GM18870 (cell line): Measurements from ENCODE around the gene CDYL.

ENCODE experiments used
- ATAC-seq: cut with Tn5 transposase; IDR thresholded peaks from one replicate; pipeline ENCODE4 v1.9.1; 2021; ENCODE audit warnings: moderate library complexity; ENCODE audit not compliant: unreplicated experiment

The CDYL gene

DNA sequence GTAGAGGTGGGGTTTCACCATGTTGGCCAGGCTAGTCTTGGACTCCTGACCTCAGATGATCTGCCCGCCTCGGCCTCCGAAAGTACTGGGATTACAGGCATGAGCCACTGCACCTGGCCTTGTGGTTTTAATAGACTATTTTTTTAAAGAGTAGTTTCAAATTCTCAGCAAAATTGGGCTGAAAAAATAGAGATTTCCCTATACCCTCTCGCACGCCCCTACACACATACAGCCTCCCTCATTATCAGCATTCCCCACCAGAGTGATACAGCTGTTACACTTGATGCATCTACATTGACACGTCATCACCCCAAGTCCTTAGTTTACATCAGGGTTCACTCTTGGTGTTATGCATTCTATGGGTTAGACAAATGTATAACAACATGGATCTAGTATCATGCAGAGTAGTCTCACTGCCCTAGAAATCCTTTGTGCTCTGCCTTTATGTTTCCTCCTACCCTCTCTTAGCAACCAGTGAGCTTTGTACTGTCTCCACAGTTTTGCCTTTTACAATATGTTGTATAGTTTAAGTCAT is 103.6 kb downstream of the CDYL start:
- ATAC-seq: peak; percentile 76

DNA sequence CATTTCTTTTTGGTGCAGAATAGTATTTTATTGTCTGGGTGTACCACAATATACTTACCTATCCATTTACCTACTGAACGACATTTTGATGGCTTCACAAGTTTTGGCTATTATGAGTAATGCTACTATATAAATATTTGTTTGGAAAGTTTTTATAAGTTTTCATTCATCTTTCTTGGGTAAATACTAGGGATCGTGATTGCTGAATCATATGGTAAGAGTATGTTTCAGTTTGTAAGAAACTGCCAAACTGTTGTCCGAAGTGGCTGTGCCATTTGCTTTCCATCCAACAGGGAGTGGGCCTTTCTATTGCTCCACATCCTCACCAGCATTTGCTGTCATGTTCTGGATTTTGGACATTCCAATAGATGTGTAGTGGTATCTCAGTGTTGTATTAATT is 104.2 kb downstream of the CDYL start:
- ATAC-seq: no peak

DNA sequence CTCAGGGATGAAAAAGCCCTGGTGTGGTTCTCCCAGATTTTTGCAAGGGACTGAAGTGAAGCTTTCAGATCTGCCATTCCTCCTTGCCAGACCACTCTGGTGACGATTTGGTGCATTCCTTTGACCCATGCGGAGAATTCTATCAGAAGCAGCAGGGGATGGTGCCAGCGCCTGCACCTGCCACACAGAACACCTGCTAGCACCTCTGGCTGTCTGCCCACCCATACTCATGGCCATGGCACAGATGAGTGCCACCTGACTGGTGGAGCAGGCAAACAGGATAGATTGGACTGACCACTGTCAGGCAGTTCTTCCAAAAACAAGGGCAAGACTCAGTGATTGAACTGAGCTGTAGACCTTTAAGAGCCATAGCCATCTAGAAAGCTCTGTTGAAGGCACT is 107.1 kb downstream of the CDYL start:
- ATAC-seq: no peak

DNA sequence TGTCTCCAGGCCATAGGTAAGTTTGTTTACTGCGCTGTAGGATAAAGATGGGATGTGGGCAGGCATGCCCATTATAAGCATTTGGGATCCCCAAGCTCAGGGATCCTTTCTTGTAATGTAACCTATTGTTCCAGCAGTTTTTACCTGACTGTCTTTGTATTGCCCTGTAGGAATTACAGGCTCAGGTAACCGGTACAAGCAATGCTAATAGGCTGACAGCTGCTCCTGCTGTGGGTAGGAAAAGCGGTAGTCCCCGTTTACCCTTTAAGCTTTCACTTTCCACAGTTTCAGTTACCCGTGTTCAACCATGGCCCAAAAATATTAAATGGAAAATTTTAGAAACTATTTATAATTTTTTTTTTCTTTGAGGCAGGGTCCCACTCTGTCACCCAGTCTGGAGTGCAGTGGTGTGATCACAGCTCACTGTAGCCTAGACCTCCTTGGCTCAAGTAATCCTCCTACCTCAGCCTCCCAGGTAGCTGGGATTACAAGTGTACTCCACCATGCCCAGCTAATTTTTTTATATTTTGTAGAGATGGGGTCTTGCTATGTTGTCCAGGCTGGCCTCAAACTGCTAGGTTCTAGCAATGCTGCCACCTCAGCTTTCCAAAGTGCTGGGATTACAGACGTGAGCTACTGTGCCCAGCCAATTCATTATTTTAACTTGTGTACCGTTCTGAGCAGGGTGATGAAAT is 108.6 kb downstream of the CDYL start:
- no peak for ATAC-seq

DNA sequence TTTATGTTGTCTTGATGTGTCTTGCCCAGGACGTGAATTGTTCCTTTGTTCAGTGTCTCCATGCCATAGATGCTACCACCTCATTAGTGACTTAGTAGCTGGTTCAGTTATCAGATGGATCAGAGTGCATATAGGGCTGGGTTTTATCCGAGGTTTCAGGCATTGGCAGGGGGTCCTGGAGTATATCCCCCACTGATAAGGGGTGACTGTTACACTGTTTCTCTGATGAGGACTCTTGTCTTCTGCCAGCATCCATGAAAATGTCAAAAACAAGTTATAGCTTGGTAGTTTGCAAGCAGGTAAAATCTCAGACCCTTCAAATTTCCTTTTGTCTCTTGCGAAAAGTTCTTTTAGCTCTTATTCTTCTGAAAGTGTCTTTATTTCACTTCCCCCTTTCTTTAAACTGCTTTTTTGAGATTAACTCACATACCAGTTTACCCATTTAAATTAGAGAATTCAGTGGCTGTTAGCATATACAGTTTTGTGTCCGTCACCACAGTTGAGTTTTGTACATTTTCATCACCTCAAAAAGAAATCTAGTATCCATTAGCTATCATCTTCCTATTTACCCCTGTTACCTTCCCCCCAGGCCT is 109.2 kb downstream of the CDYL start:
- ATAC-seq: no peak

DNA sequence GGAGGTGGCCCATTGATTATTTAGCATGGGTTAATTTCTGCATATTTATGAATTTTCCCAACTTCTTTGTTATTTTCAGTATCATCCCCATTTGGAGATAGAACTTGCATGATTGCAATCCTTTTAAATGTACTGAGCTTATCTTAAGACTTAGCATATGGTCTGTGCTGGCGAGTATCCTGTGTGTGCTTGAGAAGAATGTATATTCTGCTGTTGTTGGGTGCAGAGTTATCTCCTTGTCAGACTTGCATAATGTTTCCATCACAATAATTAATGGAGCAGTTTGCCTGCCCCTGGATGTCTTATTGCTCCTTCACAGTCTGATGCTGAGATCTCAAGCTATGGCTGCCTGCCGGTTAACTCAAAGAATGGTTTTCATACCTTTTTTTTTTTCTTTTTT is 112.6 kb downstream of the CDYL start:
- ATAC-seq: no peak

DNA sequence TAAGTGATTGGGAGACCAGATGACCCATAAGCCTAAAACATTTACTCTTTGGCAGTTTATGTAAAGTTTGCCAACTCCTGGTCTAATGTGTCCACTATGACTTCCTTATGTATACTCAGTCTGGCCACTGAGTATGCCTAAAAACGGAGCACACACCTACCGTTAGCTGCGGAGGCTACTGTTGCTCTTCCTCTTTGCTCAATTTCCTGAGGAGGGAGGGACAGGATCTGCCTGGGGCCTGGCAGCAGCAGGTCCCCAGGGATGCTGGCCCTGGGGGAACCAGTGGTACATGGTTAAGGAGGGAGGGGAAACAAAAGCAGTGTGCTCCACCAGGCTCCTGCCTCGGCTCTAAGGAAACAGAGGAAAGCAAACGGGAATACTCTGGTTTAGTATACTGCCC is 113.5 kb downstream of the CDYL start:
- ATAC-seq: no peak

DNA sequence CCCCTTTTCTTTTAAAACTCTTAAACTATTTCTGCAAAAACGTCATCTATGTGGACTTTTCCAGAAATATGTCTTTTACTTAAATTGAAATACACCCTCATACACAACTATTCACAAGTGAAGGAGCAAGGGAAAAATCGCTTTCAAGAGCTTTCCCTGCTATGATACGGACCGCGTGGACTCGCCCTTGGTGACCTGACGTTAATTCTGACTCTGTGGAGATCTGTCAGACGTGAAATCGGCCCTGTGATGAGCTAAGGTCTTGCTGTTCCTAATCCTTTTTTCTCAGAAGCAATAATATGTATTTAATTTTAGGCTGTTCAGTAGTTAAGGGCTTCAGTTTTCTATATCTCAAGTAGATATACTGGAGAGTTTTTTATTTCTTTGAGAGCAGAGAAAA is 114.0 kb downstream of the CDYL start:
- ATAC-seq: no peak

DNA sequence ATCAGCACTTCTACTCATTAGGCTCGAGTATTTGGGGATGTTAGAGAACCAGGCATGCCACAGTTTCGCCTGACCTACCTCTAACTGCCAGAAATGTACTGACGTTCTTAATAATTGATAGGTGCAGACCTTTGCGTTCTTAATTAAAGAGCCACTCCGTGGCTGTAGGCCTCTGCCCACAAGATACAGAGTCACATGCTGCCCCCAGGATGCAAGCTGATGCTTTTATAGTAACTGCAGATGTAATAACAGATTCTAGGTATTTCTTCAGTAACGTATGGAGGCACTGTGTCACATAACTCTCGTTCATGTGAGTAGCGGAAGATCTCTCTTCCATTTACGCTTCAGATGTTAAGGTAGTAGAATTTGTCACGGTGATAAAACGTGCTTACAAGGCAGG is 114.4 kb downstream of the CDYL start:
- no peak for ATAC-seq

DNA sequence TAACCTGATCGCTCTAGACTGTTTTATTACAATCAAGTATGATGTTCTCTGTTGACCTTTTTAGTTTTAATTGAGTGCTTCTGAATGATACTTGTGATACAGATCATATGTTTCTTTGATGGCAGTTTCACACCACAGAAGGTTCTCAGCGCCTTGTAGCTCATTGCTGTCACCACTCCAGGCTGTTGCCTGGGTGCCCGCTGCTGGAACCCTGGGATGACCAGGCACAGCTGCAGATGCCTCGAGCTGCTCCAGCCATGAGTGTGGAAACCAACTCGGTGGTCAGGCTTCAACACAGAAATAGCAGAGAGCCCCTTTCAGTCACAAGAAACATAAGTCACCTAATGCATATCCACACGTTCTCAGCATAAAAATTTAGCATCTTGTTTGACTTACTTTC is 114.9 kb downstream of the CDYL start:
- no peak for ATAC-seq

DNA sequence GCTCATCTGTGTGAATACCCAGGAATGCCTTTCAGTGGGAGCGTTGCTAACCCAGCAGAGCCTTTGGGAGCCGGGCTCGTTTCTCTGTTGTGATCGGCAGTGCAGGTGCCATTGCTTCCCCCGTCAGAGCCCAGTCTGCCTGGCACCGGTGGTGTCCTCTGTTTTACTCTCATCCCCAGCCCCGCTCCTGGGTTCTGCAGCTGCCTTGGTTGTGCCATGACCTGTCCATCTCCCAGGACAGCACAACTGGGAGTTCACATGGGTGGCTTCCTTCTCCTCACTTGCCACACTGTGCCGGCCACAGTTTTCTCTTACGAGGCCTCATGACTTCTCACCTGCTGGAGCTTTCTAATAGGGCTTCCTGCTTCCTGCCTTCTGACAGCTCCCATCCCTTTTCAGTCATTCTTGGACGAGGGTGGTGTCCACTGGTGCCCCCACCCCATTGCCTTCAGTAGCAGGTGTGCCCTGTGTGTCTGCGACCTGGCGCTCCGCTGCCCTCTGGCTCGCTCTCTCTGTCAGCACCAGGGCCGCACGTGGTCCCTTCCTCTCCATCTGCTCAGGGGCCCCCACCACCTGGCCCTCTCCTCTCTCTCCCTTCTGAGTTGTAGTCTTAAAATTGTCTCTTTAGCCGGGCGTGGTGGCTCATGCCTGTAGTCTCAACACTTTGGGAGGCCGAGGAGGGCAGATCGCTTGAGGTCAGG is 116.7 kb downstream of the CDYL start:
- ATAC-seq: no peak

DNA sequence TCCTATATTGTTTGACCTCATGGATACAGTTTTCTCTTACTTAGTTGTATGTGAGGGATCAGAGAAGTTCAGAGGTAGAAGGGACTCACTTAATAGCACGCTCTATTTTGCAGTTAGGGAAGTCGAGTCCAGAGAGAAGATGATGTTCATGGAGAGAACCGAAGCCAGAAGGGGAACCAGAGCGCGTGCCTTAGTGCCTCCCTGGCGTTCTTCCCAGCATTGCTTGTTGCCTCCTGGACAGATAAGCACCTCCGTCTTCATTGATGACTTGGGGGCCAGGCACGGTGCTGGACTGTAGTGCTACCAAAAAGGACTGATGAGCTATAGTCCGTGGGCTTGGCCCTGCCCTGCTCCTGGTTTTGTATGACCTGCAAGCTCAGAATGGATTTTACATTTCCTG is 117.8 kb downstream of the CDYL start:
- no peak for ATAC-seq

DNA sequence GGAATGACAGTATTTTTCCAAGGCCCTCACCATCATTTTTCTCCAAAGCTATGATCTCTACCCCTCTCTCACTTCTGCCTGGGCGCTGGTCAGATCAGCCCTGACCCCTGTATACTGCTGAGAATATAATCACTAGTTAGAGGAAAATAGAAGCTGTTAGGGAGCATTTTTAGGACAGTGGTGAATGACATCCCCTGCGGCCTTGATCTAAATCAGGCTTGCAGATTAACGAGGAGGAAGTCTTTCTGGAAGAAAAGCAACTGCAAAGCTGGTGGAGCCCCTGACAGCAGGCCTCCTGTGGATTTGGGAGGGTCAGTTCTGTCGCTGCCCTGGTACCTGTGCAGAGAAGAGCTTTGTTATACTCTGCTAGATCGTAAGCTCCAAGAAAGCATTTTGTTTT is 119.8 kb downstream of the CDYL start:
- ATAC-seq: no peak

DNA sequence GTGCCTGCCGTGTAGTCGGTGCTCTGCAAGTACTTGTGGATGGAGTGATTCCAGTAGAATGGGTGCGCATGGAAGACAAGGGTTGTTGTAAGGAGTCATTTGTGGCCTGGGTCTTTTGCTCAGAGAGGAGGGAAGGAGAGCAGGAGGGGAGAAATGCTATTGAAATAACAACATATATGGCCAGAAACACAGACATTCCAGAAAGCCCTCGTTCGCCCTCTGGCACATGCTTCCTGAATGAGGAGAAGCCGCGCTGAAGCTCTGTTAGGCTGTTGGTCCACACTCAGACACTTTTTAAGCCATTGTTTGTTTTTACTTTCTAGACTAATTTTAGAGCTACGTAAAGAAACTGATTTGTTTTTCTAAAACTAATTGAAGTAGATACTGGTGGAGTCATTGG is 120.2 kb downstream of the CDYL start:
- ATAC-seq: no peak

DNA sequence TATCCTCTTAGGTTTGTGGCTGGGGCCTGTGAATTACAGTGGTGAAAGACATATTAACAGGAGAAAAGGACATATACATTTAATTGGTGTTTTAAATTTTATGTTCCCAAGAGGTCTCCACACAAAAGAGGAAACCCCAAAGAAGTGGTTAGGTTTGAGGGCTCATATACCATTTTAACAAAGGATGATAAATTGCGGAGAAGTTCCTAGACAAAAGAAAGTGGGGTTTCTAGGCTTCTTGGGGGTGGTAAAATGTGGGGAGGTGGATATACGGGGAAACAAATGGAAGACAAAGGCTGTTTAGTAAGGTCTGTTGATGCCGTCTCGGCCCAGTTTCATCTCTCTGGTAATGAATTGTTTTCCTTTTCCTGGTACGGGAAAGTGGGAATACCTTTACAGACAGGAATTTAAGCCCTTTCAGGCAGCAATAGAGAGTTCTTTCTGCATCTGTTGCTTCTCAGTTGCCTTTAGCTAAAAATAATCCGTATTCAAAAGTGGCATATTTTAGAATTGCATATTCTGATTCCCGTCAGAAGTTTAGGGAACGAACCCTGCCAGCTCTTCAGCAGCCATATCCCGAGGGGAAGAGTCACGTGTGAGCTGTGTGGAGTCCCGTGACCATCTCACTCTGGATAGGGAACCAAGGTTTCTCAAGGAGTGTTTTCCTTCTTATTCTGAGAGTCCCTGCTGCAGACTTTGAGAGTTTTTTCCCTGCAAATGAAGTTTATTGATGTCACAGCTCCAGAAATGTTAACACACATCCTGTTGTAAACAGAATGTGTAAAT is 123.2 kb downstream of the CDYL start:
- no peak for ATAC-seq

DNA sequence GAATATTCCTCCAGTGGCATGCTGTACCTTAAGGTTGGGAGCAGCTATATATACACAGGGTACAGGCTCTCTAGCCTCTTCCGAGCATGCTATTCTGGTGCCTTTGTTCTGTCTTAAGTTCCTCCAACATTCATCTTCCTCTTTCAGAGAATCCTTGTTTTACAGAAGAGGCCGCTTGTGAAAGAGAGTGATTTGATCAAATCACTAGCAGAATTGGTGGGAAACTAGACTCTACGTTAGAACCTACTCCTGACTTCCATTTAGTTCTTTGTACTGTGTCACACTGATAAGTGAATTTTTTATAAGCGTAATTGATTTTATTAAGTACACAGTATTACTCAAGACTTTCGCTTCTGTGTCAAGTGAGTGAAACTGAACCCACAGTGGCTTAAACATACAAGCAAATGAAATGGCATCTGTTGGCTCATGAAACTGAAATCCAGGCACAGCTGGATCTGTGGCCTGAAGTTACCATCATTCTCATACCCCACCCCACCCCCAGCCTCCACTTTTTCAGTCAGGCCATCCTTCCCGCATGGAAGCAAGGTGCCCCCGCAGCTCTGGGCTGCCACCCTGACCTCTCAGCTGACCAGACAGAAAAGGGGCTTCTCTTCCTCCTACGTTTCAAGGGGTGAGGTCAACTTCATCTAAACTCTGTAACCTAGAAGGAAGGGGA is 125.3 kb downstream of the CDYL start:
- no peak for ATAC-seq

DNA sequence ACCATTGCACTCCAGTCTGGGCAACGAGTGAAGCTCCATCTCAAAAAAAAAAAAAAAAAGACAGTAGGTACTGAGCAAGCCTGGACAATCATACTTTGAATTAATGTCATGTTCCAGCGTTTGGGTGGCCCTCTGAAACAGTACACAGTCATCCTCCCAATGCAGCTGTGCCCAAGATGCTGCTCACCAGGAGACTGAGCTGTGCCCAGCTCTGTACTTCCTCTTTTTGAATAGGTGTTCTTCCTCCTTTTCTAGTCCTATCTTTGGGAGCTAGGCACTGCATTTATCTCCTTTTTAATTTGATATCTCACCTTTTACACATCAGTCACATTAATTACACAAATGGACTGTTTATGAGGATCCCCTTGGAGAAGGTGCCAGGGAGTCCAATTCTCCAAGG is 126.2 kb downstream of the CDYL start:
- ATAC-seq: no peak

DNA sequence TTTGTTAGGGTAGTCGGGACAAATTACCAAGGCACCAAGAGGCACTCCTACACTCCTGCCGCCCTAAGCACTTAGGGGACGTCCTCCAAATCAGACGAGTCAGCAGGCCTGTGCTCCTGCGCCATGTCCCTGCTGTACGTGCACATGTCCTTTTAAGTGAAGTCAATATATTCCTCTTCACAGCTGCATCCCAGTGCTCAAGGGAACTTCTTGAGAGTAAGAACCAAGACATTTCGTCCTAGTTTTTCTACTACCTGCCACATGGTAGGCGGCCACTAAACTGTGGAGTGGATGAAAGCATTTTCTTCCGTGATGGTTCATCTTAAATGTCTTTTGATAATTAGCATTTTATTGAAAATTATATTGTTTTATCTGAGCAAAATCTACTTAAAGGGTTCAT is 126.9 kb downstream of the CDYL start:
- ATAC-seq: no peak

DNA sequence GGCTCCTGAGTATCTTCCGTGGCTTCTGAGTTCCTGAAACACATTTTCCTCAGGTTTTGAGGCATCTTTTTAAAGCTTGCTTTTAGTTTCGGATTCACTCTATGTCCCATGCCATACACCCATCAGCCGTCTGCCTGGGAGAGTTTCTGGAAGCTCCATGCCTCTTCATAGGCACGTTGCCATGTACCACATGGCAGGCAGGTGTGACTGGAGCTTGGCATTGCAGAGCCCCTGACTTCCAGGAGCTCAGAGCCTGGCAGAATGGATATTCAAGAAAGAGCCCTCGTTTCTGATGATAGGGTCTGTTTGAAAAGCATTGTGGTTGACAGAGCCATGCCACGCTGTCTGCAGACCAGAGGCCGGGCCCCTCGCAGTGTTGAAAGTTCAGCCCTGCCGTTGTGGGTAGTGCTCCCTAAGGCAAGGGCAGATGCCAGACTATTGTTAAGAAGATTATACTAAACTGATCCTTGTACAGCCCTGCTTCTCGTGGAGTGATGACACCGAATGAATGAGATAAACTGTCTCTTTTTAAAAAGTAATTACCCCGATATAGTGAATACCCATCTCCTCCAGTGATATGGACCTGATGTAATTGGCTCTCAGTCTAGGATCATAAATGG is 127.7 kb downstream of the CDYL start:
- ATAC-seq: no peak

DNA sequence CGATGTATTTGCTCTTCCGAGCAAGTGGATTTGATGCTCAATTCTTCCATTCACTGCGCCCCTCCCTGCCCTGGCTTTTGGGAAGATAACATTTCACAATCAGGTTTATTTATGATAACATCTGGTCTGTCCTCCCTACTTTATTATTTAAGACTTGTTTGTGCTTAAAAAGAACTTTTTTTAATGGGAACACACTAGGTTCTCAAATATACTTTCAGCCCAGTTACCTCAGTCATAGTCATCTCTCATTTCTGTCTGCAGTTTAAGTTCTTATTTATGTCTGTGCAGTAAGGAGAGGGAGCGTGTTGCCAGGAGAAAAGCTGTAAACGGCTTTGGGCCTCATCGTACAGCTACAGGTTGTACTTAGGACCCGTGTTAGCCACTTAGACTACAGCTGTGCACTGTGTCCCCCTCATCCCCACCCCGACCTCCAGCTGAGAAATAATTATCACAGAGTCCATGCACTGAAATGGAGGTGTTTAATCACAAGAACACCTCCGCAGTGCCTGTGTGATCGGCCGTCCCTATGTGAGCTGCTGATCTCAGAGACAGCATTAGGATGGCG is 128.3 kb downstream of the CDYL start:
- no peak for ATAC-seq
